Right lobe of liver (tissue), 6 donors: Measurements from ENCODE around the gene SLC39A11. TPM values are rescaled to one million over a fixed set of nuclear protein-coding genes. Genes with fewer than 3 reads are reported as not detected.

Source experiments
- ATAC-seq, 4 donors: fragments of 200-7000 bp; cut with Tn5 transposase; one replicate each; pipeline ENCODE4 v1.9.1; 2020; ENCODE audit warnings: mild to moderate bottlenecking in 4 of 4, moderate library complexity in 4 of 4
- DNase-seq, 3 donors: peaks; one replicate each; pipeline ENCODE4 v3.0.0-alpha.2; 2020
- H3K27ac ChIP-seq, 3 donors: fragments of 200-600 bp; one replicate each; pipeline ENCODE4 v1.8.0; 2022
- H3K27me3 ChIP-seq, 2 donors: fragments of 200-600 bp; one replicate each; pipeline ENCODE4 v1.8.0; 2022
- H3K36me3 ChIP-seq, 4 donors: fragments of 200-600 bp; sonication (generic) in 1 of 4; one replicate each; pipeline versions ENCODE4 v1.5.1 to v1.8.0; 2017 to 2022; ENCODE audit warnings: control low read depth in 1 of 4
- H3K4me1 ChIP-seq, 4 donors: fragments of 200-600 bp; sonication (generic) in 1 of 4; one replicate each; pipeline versions ENCODE4 v1.5.1 to v1.8.0; 2017 to 2022; ENCODE audit warnings: control low read depth in 1 of 4
- H3K4me3 ChIP-seq, 3 donors: fragments of 200-600 bp; one replicate each; pipeline ENCODE4 v1.8.0; 2022
- H3K9me3 ChIP-seq, 4 donors: fragments of 200-600 bp; sonication (generic) in 1 of 4; one replicate each; pipeline versions ENCODE4 v1.5.1 to v1.8.0; 2017 to 2022; ENCODE audit warnings: control low read depth in 1 of 4
- POLR2A ChIP-seq: fragments of 450-650 bp; IDR thresholded peaks from one replicate; pipeline ENCODE4 v1.6.1; 2017; ENCODE audit warnings: antibody characterized with exemption, mild to moderate bottlenecking
- WGBS: methylation state at CpG from one replicate; pipeline ENCODE4 v1.1.6; 2018; ENCODE audit warnings: low coverage, low lambda C conversion rate; ENCODE audit not compliant: insufficient coverage; ENCODE audit errors: missing lambda C conversion rate; 5-methylcytosine and 5-hydroxymethylcytosine counted together
- intact Hi-C, 2 donors: fragments of 100-400 bp; cut with DNase I; formaldehyde crosslinking; loops; one replicate each; pipeline versions ENCODE4 v1.11.2 to v1.14.1; 2022
- total RNA-seq, 6 experiments: library from RNA; depleted of rRNA in 2 of 6; stranded (reverse); fragments of >200 nt in 2 of 6; fragmentation: NEBNext Ultra II Directional in 3 of 6; extraction: Animal tissue kit (Norgen Biotek cat#: 25700) in 3 of 6; gene quantifications; one replicate each; pipeline versions ENCODE4 v1.1.0 to v1.2.4, GENCODE V29; 2016 to 2023
- TF ChIP-seq, protein P1 (sequence below), 4 donors: fragments of 200-600 bp in 3 of 4; fragments of 450-650 bp in 1 of 4; IDR thresholded peaks; one replicate each; pipeline versions ENCODE4 v1.5.1 to v1.8.0; 2016 to 2022; ENCODE audit warnings: antibody characterized with exemption in 4 of 4, mild to moderate bottlenecking in 2 of 4
- donor health status: DM: no; HTN: yes; CAD: no.
- donor health status: DM: no; HTN: no; CAD: no.
- donor health status: DM: no; HTN: no; CAD: no.
- donor health status: DM: no; HTN: yes; CAD: no.
- donor health status: DM: no; HTN: yes; CAD: no.

Gene SLC39A11
- total RNA-seq, 6 experiments from 2014 or later: 25.4 to 49.6 (median 39.3) TPM

GRCh38 chr17:73045724-73046123, 46.8 kb downstream of the SLC39A11 start:
- ATAC-seq (no peak), DNase-seq (no peak)
- Histone ChIP-seq H3K4me1 (no peaks in the 10 kb centered on the region), H3K27me3 (no peaks in the 10 kb centered on the region), H3K9me3 (no peaks in the 10 kb centered on the region), H3K36me3 (no peaks in the 10 kb centered on the region), H3K27ac (no peak overlapping the region), H3K4me3 (no peak overlapping the region)
- intact Hi-C loops: no loop called here
- WGBS: no CpG with 5 or more reads among the region's 4 CpGs
- TF ChIP-seq POLR2A: no peak
- TF ChIP-seq, protein P1, sequence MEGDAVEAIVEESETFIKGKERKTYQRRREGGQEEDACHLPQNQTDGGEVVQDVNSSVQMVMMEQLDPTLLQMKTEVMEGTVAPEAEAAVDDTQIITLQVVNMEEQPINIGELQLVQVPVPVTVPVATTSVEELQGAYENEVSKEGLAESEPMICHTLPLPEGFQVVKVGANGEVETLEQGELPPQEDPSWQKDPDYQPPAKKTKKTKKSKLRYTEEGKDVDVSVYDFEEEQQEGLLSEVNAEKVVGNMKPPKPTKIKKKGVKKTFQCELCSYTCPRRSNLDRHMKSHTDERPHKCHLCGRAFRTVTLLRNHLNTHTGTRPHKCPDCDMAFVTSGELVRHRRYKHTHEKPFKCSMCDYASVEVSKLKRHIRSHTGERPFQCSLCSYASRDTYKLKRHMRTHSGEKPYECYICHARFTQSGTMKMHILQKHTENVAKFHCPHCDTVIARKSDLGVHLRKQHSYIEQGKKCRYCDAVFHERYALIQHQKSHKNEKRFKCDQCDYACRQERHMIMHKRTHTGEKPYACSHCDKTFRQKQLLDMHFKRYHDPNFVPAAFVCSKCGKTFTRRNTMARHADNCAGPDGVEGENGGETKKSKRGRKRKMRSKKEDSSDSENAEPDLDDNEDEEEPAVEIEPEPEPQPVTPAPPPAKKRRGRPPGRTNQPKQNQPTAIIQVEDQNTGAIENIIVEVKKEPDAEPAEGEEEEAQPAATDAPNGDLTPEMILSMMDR (IDR thresholded peaks at IDR 0.05): no peak

DNA sequence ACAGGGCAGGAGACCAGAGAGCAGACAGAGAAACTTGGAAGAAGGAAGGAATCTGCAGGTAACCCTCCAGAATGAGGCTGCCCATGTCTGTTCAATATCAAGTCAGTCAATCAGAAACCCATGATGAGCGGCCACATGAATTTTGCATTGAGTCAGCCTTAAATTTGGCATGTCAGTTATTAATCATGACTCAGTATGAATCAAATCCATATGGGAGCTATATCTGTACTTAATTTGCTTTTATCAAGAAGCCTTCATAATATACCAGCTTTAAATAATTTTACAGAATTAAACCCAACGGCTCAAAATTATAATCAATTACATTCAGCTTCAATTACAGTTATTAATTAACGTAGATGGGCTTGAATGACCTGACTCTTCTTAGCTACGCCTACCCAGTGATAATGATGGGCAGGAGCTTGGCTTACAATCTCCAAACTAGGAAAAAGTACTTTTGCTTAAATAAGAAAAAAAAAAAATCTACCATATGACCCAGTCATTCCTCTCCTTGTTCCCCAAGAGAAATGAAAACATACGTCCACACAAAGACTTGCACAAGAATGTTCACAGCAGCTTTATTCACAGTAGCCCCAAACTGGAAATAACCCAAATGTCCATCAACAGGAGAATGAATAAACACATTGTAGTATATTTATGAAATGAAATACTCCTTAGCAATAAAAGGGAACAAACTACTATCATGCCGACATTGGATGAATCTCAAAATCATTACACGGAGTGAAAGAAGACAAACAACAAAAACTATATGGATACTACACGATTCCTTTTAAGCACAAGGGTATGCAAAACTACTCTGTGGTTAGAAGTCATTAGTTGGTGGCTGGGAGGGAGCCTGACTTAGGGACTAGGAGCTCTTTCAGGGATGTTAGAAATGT, 48.6 kb downstream of the SLC39A11 start:
- whole genome bisulfite sequencing: 83% methylated on average over 7 of the region's 8 CpGs
- Histone ChIP-seq H3K27me3 (no peaks in the 10 kb centered on the region), H3K4me1 (no peaks in the 10 kb centered on the region), H3K36me3 (no peaks in the 10 kb centered on the region), H3K27ac (no peak overlapping the region), H3K4me3 (no peak overlapping the region), H3K9me3 (no peaks in the 10 kb centered on the region)
- DNase-seq (no peak), ATAC-seq (no peak)
- TF ChIP-seq, protein P1 (IDR thresholded peaks at IDR 0.05): no peak
- no peak for TF ChIP-seq POLR2A
- intact Hi-C loops: no loop called here

DNA sequence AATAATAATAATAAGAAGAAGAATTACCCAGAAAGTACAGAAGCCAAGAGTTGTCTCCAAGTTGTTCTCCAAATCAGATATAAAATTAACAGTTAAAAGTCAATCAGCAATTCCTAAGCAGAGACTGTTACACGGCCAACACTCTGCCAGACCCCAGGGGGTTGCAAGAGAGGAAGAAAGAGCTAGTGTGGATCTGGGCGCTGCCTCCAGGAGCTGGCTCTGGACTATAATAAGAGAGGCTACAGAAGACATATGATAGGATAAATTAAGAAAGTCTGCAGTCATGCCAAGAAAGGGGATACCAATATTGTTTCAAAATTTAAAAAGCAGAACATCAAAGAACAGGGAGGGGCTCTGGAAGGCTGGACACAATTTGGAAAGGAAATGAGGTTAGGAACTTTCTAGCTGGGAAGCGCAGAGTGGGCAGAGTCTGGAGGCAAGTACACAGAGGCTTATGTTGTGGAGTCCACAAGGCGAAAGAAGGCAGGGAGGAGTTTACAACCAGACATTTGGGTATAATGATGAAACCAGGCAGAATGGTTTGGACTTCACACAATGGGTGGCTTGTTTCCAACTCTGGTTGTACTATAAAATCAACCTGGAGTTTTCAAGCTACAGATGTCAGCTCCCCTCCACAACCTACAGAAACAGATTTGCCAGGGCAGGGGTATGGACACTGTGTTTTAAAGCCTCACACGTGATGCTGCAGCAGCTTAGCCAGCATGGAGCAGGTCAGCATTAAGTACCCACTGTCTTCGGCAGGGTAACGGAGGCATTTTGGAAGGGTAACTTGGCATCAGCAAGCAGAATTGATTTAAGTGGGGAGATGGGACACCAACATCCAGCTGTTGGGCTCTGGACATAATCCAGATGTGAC, 49.4 kb downstream of the SLC39A11 start:
- intact Hi-C loops: no loop called here
- WGBS: 77% methylated on average over 6 of the region's 7 CpGs
- no peak overlapping the region for H3K4me3 ChIP-seq

GRCh38 chr17:73042225-73042624, 50.3 kb downstream of the SLC39A11 start:
- H3K36me3 ChIP-seq: peaks cover 0 to under 1% (median 0%) of the 10 kb centered on the region in 4 donors
- 98% methylated on average over 5 of the region's 5 CpGs for WGBS
- no peak overlapping the region for H3K4me3 ChIP-seq
- H3K27me3 ChIP-seq: no peaks in the 10 kb centered on the region
- intact Hi-C loops: no loop called here
- no peaks in the 10 kb centered on the region for H3K9me3 ChIP-seq
- no peak overlapping the region for H3K27ac ChIP-seq
- TF ChIP-seq, protein P1 (IDR thresholded peaks at IDR 0.05): no peak
- TF ChIP-seq POLR2A: no peak
- no peaks in the 10 kb centered on the region for H3K4me1 ChIP-seq
- ATAC-seq (no peak), DNase-seq (no peak)

More for the DNA sequence above, 49.4 kb downstream of the SLC39A11 start:
- Histone ChIP-seq H3K27me3 (no peaks in the 10 kb centered on the region), H3K9me3 (no peaks in the 10 kb centered on the region), H3K4me1 (no peaks in the 10 kb centered on the region), H3K27ac (no peak overlapping the region), H3K36me3 (no peaks in the 10 kb centered on the region)
- no peak for TF ChIP-seq POLR2A
- TF ChIP-seq, protein P1 (IDR thresholded peaks at IDR 0.05): no peak
- DNase-seq (no peak), ATAC-seq (no peak)
